Stimulated activated CD4-positive, alpha-beta T cell treated with anti-CD3 and anti-CD28 coated beads, Interleukin-1b, Interleukin-23, amount 100 ng/mL, for 1 hour (primary cell): Measurements from ENCODE around the gene ANKRD55.

ENCODE experiments used
- DNase-seq, 2 donors: peaks; one replicate each; pipeline ENCODE4 v3.0.0-alpha.2; 2020; ENCODE audit warnings: low read depth in 2 of 2

The ANKRD55 gene

DNA sequence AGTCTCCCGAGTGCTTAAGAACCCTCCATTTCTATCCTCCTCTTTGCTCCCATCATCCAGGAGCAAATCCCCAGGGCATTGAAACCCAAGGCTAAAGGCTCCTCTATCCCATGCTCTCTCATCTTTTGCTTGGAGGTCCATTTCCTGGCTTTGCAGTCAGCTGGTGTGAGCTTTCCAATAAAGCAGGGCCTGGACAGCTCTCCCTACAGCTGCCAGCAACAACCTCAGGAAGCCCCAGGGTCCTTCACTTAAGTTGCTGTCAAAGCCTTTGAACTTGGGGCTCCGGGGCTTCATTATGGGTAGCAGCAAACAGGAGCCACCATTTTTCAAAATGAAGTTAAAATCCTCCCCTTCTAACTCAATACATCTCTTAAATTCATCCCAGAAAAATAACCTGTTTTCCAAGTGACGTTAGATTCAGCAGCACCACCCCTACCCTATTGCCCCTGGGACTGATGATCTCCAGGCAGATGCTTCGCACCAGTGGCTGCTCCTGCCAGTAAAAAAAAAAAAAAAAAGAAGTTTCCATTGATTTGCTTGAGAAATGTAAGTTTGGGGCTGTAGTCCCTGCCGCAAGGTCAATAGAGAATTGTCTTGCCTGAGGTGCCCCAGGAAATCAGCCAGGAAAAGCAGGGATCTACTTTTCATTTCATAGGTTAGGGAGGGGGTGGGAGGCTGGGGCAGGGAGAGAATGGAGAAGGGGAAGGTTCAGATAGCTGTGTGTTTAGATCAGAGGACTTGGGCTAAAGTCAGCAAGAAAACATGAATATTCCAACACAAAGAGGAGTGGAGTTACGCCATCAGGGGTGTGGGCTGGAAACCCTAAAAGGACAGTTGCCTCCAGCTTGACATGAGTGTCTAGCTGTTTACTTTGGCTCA is 154.6 kb downstream of the ANKRD55 start:
- DNase-seq: no peak

DNA sequence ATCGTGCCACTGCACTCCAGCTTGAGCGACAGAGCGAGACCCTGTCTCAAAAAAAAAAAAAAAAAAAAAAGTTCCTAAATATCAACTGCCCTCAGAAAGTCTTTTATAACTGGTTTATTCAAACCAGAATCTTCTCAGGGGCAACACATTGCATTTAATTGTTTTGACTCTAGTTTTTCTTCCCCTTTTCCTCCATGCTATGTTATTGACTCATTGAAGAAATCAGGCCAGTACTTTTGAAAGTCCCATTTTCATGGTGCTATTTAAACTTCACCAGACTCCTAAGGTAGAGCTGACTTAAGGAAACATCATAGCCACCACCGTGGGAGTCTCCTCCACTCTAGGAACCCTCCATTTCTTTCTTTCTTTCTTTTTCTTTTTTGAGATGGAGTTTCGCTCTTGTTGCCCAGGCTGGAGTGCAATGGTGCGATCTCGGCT is 155.3 kb downstream of the ANKRD55 start:
- no peak for DNase-seq

DNA sequence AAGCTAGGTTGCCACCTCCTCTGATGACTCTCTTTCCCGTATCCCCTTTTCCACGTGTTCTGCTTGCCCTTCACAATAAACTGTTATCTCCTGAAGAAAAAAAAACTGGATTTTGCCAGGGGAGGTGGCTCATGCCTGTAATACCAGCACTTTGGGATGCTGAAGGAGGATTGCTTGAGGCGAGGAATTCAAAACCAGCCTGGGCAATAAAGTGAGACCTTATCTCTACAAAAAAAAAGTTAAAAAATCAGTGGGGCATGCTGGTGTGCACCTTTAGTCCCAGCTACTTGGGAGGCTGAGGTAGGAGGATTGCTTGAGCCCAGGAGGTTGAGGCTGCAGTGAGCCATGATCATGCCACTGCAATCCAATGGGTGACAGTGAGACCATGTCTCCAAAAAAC is 156.6 kb downstream of the ANKRD55 start:
- no peak for DNase-seq

DNA sequence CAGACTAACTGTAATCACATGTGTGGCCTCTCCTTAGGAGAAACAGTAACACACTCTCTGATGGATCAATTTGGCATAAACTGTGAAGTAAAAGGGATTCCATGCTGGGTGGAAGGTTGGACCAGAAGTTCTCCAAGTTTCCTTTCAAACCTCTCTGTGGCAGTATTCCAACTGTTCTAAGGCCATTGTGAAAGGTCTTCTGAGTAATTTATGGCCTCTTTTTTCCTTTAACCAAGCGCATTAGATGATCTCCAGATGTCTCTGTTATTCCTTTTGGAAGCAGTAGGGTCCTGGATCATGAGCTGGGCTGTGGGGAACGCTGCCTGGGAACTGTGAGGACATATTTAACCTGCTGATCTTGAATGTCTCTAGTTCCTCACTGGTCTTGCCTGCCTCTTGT is 157.8 kb downstream of the ANKRD55 start:
- DNase-seq: no peak

GRCh38 chr5:56072863-56073766 is 160.0 kb downstream of the ANKRD55 start:
- DNase-seq: no peak

DNA sequence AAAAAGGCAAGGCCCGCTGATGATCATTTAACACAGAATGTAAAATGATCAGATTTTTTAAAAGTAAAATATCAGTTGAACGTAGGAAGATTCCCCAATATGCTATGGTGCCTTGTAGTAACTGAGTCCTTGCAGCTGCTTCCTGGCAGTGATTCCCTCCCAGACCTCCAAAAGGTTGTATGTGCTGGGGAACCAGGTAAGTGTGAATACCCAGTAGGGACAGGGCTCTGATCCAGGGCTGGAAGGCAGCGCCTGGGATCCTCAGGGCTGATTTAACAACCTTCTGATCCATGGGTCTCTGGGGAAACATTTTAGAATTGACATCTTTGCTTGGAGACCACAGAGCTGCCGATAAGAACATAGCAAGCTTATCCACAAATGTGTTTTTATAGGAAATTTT is 161.7 kb downstream of the ANKRD55 start:
- no peak for DNase-seq

DNA sequence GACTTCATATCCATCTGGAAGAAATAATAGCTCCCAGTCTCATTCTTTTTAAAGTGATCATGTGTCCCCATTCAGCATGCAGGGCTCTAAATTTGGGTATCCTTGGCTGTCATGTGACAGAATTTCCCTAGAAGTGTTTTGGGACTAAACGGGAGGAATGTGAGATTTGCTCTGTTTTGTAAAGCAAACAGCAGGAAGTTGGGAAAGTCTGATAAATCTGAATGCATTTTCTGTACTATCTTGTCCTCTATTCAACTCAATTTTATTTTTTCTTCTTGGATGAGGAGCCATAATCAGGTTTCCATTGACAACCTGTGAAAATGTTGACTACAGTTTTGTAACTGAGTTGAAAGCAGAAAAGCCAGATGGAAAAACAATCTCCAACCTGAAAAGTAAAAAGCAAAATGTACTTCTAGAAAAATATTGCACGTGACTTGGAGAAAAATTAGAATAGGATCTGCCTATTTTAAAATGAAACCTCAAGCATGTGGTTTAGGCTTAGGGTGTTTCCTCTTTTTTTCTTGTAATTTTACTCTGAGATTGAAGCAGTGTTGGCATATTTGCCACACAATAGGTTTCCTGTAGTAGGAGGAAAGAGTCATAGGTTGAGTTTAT is 162.2 kb downstream of the ANKRD55 start:
- DNase-seq: no peak

DNA sequence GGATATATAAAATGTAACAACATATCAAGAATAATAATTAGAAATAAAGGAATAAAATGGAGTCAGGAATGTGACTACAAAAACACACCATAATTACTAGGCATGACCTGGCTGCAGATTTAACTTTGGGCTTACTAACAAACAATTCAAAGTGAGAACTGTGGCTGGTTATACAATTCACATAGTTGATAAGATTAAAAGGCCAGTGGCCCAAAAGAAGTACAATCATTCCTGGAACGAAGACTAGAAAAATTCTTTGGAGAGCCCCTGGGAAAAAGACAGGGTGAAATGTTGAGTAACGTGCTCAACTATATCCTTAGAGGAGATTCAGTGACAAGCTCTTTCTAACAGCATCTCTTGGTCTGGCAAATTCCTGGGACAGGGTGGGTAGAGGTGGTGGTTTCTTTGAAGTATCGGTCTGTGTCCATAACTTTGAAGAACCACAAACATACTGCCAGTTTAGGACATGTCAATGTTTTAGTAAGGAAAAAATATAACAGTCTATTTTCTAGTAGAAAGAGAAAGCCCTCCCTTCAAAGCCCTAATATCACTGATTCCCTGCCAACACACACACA is 163.4 kb downstream of the ANKRD55 start:
- no peak for DNase-seq

- no peak for DNase-seq
Measured at GRCh38 chr5:56066931-56067450, 166.1 kb downstream of the ANKRD55 start.

DNA sequence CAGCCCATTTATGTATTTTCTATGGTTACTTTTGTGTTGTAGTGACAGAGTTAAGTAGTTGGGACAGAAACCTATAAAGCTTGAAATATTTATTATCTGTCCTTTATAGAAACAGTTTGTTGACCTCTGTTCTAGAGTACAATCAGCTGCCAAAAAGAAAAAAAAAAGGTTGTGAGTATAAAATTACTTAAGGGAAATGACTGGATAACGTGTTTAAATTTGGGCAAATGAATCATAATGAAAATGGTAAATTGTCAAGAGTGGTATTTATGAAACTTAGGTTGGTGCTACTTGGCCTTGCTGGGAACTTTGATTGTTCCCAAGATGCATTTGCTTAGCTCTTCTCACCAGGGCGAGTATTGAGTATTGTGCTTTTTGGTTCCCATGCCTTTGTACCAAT is 168.1 kb downstream of the ANKRD55 start:
- no peak for DNase-seq

DNA sequence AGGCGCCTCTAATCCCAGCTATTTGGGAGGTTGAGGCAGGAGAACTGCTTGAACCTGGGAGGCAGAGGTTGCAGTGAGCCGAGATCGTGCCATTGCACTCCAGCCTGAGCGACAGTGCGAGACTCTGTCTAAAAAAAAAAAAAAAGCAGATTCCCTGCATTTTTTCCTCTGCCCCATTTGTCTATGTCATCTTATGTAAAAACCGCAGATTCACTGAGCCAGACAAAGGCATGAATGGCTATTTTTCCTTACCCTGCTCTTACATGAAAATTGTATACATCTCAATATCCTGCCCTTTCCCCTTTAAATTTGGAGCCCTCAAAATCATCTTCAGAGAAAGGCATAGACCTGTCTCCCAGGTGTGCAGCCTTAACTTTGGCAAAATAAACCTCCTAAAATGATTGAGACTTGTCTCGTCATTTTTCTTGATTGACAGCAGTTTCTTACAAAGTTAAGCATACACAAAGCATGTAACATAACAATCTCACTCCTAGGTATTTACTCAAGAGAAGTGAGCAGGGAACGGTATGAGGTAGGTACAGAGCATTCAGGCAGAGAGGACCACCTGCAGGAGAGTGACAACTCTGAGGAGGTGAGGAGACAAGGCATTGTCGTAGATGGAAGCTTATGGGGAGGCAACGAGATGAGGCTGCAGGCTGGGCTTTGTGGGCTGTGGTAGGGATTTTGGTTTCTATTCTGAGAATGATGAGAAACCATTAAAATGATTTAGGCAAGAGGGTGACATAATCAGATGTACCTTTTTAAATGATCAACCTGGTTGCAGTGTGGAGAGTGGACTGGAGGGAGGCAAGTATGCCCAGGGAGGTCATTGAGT is 172.6 kb downstream of the ANKRD55 start:
- no peak for DNase-seq

GRCh38 chr5:56059854-56060253 is 173.3 kb downstream of the ANKRD55 start:
- no peak for DNase-seq

GRCh38 chr5:56056875-56057274 is 176.3 kb downstream of the ANKRD55 start:
- no peak for DNase-seq

DNA sequence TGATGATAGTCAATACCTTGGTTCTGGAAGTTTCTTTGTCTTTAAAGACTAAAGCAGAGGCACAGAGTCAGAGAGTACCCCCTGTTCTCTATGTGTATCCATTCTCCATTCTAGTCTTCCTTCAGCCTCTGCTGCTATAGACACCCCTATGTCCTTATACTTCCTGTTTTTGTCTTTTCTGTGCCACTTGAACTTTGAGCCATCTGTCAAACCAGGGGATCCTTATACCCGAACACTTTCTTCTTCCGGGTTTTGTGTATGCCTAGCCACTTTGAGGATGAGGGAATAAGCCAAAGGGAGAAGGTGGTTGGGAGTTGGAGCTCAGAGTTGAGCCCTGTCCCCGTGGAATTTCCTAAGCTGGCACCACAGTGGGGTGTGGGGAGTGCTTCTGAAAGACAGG is 177.3 kb downstream of the ANKRD55 start:
- no peak for DNase-seq

DNA sequence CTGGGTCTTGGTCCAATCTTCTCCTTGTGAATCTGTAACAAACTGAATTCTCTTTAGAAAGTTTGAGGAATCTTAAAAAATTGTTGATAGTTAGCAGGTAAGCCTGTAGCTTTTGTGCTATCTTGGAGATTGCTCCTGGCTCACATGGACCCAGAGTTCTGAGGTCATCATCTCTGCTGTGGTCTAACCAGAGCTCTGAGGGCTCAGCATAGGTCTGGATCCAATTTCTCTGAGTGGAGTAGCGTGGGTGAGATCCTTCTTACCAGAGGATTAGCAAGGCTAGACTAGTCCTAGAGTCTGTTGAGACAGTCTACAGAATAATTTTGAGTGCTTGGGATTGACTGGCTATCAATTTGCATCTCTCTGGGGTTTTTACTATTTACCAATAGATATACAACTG is 177.8 kb downstream of the ANKRD55 start:
- no peak for DNase-seq

DNA sequence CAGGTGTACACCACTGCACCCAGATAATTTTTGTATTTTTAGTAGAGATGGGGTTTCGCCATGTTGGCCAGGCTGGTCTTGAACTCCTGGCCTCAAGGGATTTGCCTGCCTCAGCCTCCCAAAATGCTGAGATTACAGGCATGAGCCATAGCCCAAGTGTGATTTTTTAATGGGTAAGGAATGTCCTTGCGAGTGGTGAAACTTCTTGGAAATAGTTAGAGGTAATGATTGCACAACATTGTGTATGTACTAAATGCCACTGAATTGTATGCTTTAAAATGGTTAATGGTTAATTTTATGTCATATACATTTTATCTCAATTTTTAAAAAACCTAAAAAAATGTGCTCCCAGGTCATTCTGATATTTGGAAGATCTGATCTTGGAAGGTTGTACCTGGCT is 178.5 kb downstream of the ANKRD55 start:
- no peak for DNase-seq

DNA sequence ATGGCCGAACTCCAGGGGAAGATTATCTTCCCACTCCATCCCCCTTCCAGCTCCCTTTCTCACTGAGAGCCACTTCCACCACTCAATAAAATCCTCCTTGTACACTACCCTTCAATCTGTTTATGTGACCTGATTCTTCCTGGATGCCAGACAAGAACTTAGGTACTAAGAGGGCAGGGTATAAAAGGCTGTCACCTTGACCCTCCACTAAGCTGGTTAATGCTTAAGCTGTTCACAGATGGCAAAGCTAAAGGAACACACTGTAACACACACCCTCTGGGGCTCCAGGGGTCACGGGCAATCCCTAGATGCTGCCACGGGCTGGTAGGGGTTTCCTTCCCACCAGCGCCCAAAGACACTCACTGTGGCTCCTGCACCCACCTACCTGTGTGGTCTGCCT is 179.8 kb downstream of the ANKRD55 start:
- no peak for DNase-seq

DNA sequence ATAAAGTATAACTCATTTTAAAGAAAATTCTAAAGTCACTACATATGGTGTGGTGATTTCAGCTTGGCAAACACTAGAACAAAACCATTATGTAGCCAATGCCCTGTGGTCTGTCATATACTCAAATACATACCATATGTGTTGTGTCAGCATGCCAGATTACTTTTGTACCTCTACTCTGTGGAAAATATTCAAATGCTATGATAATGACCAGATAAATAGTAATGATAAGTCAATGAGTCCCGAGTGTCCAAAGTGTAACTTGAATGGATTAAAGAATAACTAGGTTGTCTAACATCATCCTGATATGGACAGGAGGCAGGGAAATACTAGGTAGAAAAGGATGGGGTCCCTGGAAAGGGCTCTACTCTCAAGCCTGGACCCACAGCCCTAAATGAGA is 180.4 kb downstream of the ANKRD55 start:
- no peak for DNase-seq

DNA sequence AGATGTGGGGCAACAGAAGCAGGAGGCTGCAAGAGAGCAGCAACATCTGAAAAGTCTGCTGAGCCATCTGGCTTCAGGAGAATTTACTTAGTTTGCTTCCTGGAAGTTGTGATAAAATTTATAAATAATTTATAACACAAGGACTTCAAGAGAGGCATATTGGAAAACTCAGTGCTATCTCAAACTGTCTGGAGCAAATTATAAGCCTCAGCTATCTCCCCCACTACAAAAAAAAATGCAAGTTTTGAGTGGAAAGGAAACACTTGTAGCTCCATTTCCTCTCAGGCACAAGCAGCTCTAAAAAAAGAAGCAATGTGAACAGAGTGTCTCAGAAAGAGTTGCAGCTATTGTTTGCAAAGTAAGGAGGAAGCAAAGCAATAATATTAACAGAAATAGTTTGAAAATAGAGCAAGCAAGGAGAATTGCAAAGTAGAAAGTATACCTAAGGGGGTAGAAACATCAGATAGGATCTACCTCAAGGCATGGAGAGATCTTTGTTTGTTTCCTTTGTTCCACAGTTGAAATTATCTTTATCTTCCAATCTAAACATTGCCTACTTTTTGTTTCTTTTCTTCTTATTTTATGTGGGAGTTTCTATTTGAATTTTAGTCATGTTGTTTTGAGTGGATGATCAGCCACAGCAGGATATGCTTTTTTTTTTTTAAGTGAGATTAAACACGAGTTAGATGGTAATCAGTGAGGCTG is 182.4 kb downstream of the ANKRD55 start:
- no peak for DNase-seq
